GM10248 (cell line): Measurements from ENCODE around the gene SYCE3.
"Not testable (repeated sequence)": the region's sequence is repeated elsewhere in the genome, so short reads cannot be mapped to it uniquely, and the experiment has no call there.

Experiments used
- CTCF ChIA-PET: fragments of 300-600 bp; sonication (Branson Sonifier 250); formaldehyde crosslinking; extraction: SDS; loops from one replicate; lab custom pipeline; 2021; ENCODE audit warnings: antibody characterized with exemption; lab: Yijun Ruan, JAX
- POLR2A ChIA-PET: fragments of 350-650 bp; sonication (Branson Sonifier 250); formaldehyde crosslinking; extraction: SDS; loops from one replicate; lab custom pipeline; 2020; ENCODE audit warnings: antibody characterized with exemption; lab: Yijun Ruan, JAX
- DNase-seq: peaks from one replicate; pipeline ENCODE4 v3.0.0; 2012; ENCODE audit errors: extremely low spot score
- TF ChIP-seq, protein P1 (sequence below): IDR thresholded peaks from 2 replicates; pipeline ENCODE4 v1.5.1; 2012; ENCODE audit warnings: mild to moderate bottlenecking, low read depth; ENCODE audit errors: extremely low read depth, missing control alignments, control extremely low read depth

SYCE3 gene

GRCh38 chr22:50520826-50521453 lies 41.8 kb downstream of the SYCE3 start:
- DNase-seq = no peak
- TF ChIP-seq, protein P1, sequence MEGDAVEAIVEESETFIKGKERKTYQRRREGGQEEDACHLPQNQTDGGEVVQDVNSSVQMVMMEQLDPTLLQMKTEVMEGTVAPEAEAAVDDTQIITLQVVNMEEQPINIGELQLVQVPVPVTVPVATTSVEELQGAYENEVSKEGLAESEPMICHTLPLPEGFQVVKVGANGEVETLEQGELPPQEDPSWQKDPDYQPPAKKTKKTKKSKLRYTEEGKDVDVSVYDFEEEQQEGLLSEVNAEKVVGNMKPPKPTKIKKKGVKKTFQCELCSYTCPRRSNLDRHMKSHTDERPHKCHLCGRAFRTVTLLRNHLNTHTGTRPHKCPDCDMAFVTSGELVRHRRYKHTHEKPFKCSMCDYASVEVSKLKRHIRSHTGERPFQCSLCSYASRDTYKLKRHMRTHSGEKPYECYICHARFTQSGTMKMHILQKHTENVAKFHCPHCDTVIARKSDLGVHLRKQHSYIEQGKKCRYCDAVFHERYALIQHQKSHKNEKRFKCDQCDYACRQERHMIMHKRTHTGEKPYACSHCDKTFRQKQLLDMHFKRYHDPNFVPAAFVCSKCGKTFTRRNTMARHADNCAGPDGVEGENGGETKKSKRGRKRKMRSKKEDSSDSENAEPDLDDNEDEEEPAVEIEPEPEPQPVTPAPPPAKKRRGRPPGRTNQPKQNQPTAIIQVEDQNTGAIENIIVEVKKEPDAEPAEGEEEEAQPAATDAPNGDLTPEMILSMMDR = no peak
- ChIA-PET CTCF (no interaction called here), POLR2A (interaction anchor here (1.0 kb wide), 1 partner anchor 14 kb away, joined by 3 read pairs; no protein-coding TSS in a partner anchor)

DNA sequence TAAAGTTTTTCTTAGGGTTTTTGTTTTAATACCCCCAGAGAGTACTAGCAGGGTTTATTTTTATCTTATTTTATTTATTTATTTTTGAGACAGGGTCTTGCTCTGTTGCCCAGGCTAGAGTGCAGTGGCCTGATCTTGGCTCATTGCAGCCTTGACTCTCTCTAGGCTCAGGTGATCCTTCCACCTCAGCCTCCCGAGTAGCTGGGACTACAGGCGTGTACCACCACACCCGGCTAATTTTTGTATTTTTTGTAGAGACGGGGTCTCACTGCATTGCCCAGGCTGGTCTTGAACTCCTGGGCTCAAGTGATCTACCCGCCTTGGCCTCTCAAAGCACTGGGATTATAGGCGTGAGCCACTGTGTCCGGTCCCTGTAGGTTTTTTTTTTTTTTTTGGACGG lies 42.5 kb downstream of the SYCE3 start:
- POLR2A ChIA-PET, DNase-seq, CTCF ChIA-PET: not testable (repeated sequence)

- POLR2A ChIA-PET = interaction anchor here (0.5 to 1.1 kb wide), 2 partner anchors 11 to 24 kb away, joined by 4 to 5 read pairs; no protein-coding TSS in a partner anchor
- CTCF ChIA-PET = interaction anchor here (0.9 to 1.5 kb wide), 3 partner anchors 10 to 102 kb away, joined by 3 to 4 read pairs (median 3); partner anchors contain the start of gene SYCE3
- TF ChIP-seq, protein P1 = no peak
- DNase-seq = no peak
Measured at GRCh38 chr22:50519151-50519550, 43.6 kb downstream of the SYCE3 start.

DNA sequence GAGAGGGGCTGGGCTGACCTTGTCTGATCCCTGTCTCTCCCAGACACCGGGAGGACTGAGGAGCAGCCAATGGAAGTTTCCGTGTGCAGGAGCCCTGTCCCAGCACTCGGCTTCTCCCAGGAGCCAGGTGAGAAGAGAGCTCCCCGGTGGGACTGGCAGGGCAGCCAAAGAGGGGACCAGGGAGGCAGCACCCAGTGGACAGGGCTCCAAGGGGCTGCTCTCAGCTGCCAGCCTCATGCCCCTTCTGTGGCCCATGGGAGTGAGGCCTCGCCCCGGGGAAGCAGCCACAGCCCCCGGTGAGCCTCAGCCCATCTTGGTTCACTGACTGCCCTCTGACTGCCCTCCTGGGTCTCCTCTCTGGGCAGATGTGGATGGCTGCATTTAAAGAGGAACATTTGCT lies 44.1 kb downstream of the SYCE3 start:
- TF ChIP-seq, protein P1 = no peak
- ChIA-PET CTCF (interaction anchor here (0.9 to 1.5 kb wide), 3 partner anchors 10 to 102 kb away, joined by 3 to 4 read pairs (median 3); partner anchors contain the start of gene SYCE3), POLR2A (interaction anchor here (0.5 to 1.4 kb wide), 3 partner anchors 10 to 23 kb away, joined by 4 to 5 read pairs (median 4); partner anchors contain the start of genes LMF2 and NCAPH2)
- no peak for DNase-seq

DNA sequence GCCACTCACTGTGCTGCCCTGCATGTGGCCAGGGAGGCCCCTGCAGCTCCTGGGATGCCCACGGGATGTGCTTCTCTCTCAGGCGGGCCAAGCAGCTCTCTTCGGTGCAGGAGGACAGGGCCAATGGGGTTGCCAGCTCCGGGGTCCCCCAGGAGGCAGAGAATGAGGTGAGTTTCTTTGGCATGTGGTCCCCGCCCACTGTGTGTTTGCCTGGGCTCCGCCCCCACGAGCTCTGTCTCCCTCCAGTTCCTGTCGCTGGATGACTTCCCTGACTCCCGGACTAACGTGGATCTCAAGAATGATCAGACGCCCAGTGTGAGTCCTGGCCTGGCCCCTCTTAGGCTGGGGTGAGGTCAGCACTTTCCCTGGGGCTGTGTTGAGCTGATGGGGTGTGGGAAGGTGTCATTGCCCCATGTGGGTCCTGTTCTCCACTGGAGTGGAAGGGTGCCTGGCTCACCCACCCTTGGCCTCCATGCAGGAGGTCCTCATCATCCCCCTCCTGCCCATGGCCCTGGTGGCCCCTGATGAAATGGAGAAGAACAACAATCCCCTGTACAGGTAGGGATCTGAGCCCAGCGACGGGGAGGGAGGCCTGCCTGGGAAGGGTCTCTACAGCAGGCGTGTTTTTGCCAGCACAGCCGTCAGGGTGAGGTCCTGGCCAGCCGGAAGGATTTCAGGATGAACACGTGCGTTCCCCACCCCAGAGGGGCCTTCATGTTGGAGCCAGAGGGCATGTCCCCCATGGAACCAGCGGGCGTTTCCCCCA lies 45.0 kb downstream of the SYCE3 start:
- TF ChIP-seq, protein P1 = no peak
- no peak for DNase-seq
- ChIA-PET POLR2A (interaction anchor here (0.8 to 1.4 kb wide), 2 partner anchors 8 to 10 kb away, joined by 3 to 4 read pairs; partner anchors contain the start of genes LMF2, NCAPH2 and SCO2), CTCF (interaction anchor here (0.8 to 4.4 kb wide), 4 partner anchors 8 to 46 kb away, joined by 3 to 24 read pairs (median 4); partner anchors contain the start of genes LMF2, SCO2 and SYCE3)

GRCh38 chr22:50516891-50517290 lies 45.8 kb downstream of the SYCE3 start:
- no peak for DNase-seq
- TF ChIP-seq, protein P1 = no peak
- ChIA-PET CTCF (interaction anchor here (0.8 to 4.4 kb wide), 2 partner anchors 8 to 9 kb away, joined by 3 to 24 read pairs; partner anchors contain the start of genes LMF2 and SCO2), POLR2A (interaction anchor here (0.8 to 1.4 kb wide), 2 partner anchors 9 kb away, joined by 3 to 4 read pairs; partner anchors contain the start of genes LMF2, NCAPH2 and SCO2)
